ENCODE results near the gene ARID1B.
A peak's percentile ranks its signal among the peaks of the same experiment; 100 is the strongest.

The ARID1B gene

DNA sequence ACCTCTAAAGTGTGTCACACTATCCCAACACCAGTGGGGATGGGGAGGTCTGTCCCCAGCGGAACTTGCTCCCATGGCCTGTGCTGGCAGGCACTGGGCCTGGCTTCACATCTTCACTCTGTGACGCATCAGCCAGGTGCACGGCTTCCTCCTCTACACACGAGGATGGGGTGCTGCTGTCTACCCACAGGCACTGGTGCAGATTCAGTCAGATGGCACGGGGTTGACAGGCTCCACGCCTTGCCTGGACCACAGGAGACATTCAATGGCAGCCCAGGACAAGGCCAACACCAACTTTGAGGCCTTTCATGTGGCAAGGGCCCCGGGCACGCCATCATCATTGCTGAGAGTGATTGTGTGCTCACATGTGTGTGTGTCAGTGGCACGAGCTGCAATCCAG lies 453.7 kb downstream of the ARID1B start:
- DNase-seq, result no peak

GRCh38 chr6:157232161-157232895 lies 455.1 kb downstream of the ARID1B start:
- no peak for DNase-seq

- DNase-seq, result no peak
Measured at GRCh38 chr6:157233156-157233555, 456.0 kb downstream of the ARID1B start.

DNA sequence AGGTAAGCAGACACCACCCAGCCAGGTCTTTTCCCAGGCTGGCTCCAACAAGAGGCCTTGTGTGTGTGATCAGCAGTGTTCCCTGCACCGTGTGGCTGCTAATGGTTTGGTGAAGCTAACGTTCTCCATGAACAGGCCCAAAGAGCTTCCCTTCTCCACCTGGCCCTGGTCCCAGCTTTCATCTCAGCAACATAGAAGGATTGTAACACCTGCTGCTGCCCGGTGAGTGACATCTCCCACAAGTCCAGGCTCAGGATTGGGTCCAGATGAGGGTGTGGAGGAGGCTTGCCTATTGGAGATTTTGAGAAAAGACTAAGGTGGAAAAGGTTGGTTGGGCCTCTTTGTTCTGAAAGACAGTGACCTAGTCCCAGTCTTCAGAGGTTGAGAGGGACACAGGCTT lies 456.5 kb downstream of the ARID1B start:
- DNase-seq, result no peak

GRCh38 chr6:157235600-157236039 lies 458.4 kb downstream of the ARID1B start:
- peak; percentile 54 for DNase-seq

DNA sequence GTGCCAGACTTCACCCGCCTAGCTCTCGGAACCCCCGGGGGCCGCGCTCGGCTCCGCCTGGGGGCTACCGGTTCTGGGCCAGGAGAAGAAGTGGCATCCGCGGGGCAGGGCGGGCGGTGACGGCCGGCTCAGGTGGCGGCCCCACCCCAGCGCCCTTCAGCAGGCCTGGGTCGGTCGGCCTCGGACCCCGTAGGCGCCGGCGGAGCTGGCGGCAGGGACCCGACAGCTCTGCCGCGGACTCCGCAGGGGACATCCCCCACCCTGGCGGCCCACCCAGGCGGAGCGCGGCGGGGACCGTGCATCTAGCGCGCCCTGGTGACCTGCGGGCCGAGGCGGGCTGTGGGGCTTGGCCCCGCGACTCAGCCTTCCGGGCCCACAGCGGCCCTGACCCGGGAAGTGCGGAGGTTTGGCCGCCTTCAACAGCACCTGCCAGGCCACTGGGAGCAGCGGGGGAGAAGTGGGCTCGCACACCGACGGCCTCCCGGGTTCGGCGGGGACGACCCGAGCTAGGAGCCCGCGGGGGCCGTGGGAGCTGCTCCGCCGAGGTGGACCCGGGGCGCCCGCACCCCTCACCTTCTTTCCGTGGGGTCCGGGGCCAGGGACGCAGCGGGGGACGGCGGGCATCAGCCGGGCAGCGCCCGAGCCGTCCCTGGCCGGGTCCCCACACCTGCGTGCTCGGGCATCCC lies 459.0 kb downstream of the ARID1B start:
- DNase-seq, result no peak

DNA sequence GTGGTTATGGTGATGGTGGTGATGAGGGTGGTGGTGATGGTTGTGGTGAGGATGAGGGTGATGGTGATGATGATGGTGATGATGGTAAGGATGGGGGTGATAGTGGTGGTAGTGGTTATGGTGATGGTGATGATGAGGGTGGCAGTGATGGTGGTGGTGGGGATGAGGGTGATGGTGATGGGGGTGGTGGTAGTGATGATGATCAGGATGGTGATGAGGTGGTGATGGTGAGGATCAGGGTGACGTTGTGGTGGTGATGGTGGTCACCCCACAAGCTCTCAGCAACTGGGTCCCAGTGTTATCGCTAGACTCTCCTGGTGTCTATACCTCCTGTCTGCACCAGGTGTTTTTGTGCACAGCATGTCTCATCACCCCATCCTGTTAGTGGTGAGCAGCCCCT lies 461.2 kb downstream of the ARID1B start:
- DNase-seq, result no peak

DNA sequence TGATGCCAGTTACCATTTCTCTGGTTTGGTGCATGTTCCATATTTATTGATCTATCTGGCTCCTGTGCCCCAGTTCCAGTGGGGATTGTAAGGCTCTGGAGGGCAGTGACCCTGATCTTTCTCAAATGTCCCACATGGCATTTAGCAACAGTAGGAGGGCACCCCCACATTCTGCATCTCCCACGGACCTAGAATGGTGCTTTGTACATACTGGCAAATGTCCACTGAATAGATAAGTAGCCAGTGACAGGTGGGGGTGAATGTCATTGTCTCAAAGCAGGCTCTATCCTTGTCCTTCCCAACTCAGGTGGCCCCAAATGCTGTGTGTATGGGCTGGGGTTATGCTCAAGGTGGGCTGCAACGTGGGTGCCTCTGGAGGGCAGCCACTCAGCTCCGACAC lies 462.0 kb downstream of the ARID1B start:
- DNase-seq, result no peak

GRCh38 chr6:157239671-157240058 lies 462.5 kb downstream of the ARID1B start:
- no peak for DNase-seq

DNA sequence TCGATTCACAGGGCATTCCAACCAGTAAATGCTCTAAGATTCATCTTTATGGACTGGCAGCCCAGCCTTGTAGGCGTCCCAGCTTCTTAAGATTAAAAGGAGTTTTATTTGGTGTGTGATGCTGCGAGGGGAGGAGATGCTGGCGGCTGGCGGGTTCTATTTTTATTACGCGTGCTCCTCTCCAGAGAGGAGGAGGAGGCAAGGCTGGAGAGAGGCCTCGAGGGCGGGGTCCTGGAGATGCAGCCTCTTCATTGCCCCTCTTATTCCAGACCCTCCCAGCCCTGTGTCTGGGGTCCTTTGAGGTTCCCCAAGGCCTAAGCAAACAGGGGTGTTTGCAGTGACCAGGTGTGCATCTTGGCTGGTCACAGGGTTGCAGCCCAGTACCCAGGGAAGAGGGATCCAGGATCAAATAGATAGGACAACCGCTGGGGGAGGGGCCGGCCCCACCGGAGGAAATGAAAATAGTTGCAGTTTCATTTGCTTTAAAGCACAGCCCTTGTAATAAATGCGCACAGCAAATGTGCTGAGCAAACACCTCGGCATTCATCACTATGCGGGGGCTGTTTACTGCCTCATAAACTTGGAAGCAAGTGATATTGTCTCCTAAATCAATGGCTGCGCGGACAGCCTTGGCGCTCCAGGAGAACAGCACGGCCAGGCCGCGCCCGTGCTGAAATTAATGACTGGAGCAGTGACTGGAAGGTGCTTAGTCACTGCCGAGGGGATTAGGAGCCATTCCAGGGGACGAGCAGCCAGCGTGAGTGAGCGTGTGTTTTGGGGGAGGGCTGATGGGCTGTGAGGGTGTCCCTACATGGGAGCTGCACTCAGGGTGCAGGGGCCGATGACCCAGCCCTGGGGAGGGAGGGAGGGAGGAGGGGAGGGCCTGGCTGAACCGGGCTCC lies 463.1 kb downstream of the ARID1B start:
- DNase-seq, result peak; percentile 50

GRCh38 chr6:157240960-157241311 lies 463.8 kb downstream of the ARID1B start:
- DNase-seq, result no peak

GRCh38 chr6:157242791-157243190 lies 465.6 kb downstream of the ARID1B start:
- no peak for DNase-seq

- peak; percentile 82 for DNase-seq
Measured at GRCh38 chr6:157244175-157244574, 467.0 kb downstream of the ARID1B start.

GRCh38 chr6:157244780-157245179 lies 467.6 kb downstream of the ARID1B start:
- no peak for DNase-seq

- DNase-seq, result no peak
Measured at GRCh38 chr6:157245436-157245835, 468.3 kb downstream of the ARID1B start.

- peak; percentile 31 for DNase-seq
Measured at GRCh38 chr6:157246048-157246630, 469.0 kb downstream of the ARID1B start.

- DNase-seq, result no peak
Measured at GRCh38 chr6:157246771-157247484, 469.8 kb downstream of the ARID1B start.

DNA sequence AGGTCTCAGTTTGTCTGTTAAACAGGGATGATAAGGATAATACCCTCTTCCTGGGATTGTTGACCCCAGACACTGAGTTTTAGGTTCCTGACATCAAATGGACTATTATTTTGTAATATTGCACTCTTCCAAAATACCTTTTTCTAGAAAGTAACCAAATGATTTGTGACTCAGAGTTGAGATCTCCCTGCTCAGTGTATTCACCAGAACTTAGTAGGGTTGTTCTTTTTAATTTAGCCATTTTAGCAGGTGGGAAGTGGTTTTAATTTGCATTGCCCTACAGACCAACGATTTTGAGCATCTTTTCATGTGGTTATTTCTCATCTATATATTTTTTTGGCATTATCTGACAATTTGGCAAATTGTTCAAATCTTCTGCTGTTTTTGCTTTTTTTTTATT lies 471.1 kb downstream of the ARID1B start:
- no peak for DNase-seq

DNA sequence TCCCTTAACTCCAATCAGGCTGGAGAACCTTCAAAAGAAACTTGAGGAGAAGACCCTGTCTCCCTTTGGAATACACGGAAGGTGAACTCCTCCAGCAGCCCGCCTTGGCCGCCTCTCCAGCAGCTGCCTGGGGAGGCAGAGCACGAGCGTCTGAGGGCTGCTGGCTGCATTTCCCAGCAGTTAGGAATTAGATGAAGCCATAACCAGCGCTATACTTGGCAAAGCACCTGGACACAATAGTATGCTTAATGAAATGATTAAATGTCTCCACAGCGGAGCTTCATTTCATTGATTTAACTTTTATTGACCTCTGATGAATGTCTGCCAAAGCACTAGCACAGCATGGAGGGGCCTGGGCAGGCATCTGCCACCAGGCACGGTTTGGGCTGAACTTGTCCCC lies 472.6 kb downstream of the ARID1B start:
- DNase-seq, result no peak

- no peak for DNase-seq
Measured at GRCh38 chr6:157251586-157252247, 474.5 kb downstream of the ARID1B start.

DNA sequence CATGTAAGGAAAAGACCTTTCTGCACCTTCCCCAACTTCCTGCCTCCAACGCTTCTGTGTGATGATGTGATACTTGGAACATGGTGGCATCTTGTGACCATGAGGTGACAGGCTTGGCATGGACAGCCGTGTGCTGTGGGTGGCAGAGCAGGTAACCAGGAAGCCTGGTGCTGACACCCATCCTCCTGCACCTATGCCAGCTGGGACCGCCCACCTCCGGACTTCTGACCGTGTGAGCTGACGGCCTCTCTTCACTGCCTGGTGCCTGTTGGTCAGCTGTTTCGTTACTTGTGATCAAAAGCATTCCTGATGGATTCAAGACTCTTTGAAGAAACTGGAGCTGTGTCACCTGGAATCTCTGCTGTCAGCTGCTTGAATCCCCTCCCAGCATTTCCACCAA lies 475.8 kb downstream of the ARID1B start:
- DNase-seq, result no peak

- no peak for DNase-seq
Measured at GRCh38 chr6:157253699-157254098, 476.5 kb downstream of the ARID1B start.
